Stomach (tissue), 9 donors: Measurements from ENCODE around the gene NODAL. TPM values are rescaled to one million over a fixed set of nuclear protein-coding genes. Genes with fewer than 3 reads are reported as not detected.
A peak's percentile ranks its signal among the peaks of the same experiment; 100 is the strongest.

Source experiments
- DNase-seq, 2 donors: peaks; one replicate each; pipeline versions ENCODE4 v3.0.0 to v3.0.0-alpha.2; 2013 to 2019
- H3K27ac ChIP-seq, 5 donors: fragments of 200-600 bp in 4 of 5; sonication (generic) in 4 of 5; one replicate each; pipeline ENCODE4 v1.5.1; 2013 to 2019; ENCODE audit warnings: mild to moderate bottlenecking in 1 of 5, moderate library complexity in 1 of 5
- H3K27me3 ChIP-seq, 3 donors: fragments of 200-600 bp; sonication (generic); one replicate each; pipeline ENCODE4 v1.5.1; 2017 to 2019; ENCODE audit warnings: mixed run types in 1 of 3
- H3K36me3 ChIP-seq, 4 donors: fragments of 200-600 bp; sonication (generic); 1 replicate in 3 of 4; 2 replicates in 1 of 4; pipeline ENCODE4 v1.5.1; 2016 to 2019
- H3K4me1 ChIP-seq, 4 donors: fragments of 200-600 bp; sonication (generic); one replicate each; pipeline ENCODE4 v1.5.1; 2016 to 2019
- H3K4me3 ChIP-seq, 4 donors: fragments of 200-600 bp; sonication (generic) in 3 of 4; one replicate each; pipeline ENCODE4 v1.5.1; 2016 to 2019; ENCODE audit warnings: mild to moderate bottlenecking in 1 of 4
- H3K9me3 ChIP-seq, 4 donors: fragments of 200-600 bp; sonication (generic); one replicate each; pipeline ENCODE4 v1.5.1; 2016 to 2019
- CTCF ChIP-seq, 7 experiments: fragments of 450-650 bp in 4 of 7; fragments of 200-600 bp in 3 of 7; sonication (generic) in 3 of 7; IDR thresholded peaks; one replicate each; pipeline ENCODE4 v1.5.1; 2016 to 2019; ENCODE audit warnings: antibody characterized with exemption in 7 of 7, control low read depth in 2 of 7, mild to moderate bottlenecking in 1 of 7
- EP300 ChIP-seq: sonication (generic); formaldehyde crosslinking; IDR thresholded peaks from one replicate; pipeline ENCODE4 v1.6.1; 2017; ENCODE audit warnings: antibody characterized with exemption
- POLR2A ChIP-seq, 4 donors: fragments of 450-650 bp; IDR thresholded peaks; one replicate each; pipeline ENCODE4 v1.6.1; 2016; ENCODE audit warnings: antibody characterized with exemption in 4 of 4, control low read depth in 2 of 4, mild to moderate bottlenecking in 1 of 4, moderate library complexity in 1 of 4
- POLR2AphosphoS5 ChIP-seq, 3 donors: sonication (generic); formaldehyde crosslinking; IDR thresholded peaks; one replicate each; pipeline ENCODE4 v1.6.1; 2016; ENCODE audit warnings: antibody characterized with exemption in 3 of 3
- WGBS, 5 donors: extraction: QIAGEN DNeasy Blood & Tissue Kit in 3 of 5; methylation state at CpG; one replicate each; pipeline versions ENCODE4 v1.1.5 to v1.1.7; 2013 to 2018; 5-methylcytosine and 5-hydroxymethylcytosine counted together
- intact Hi-C: fragments of 100-400 bp; cut with DNase I; formaldehyde crosslinking; loops from one replicate; pipeline ENCODE4 v1.15.1; 2023; ENCODE audit warnings: low total_unique reads
- polyA plus RNA-seq, 3 donors: library from polyadenylated mRNA; stranded (reverse); fragments of 200-250 nt; gene quantifications; one replicate each; pipeline ENCODE4 v1.2.3, GENCODE V29; 2013
- total RNA-seq, 5 donors: library from RNA; depleted of rRNA; stranded (reverse); fragments of >200 nt; gene quantifications; one replicate each; pipeline versions ENCODE4 v1.1.0 to v1.2.3, GENCODE V29; 2014 to 2016
- donor health status: healthy with polysubstance abuse.
- donor health status: Bipolar disorder and iron deficiency.
- donor health status: healthy.

Gene NODAL
- total and polyA plus RNA-seq, 8 donors: not detected

- DNase-seq: peak in 1 of 2 donors; percentile 34
- Histone ChIP-seq H3K4me3 (peak overlapping the region in 2 of 4 donors; percentile 31 to 41), H3K27ac (peak overlapping the region in 4 of 5 donors; percentile 38 to 85 (median 74)), H3K36me3 (no peaks in the 10 kb centered on the region), H3K4me1 (peaks cover 22 to 44% (median 34%) of the 10 kb centered on the region in 4 donors), H3K9me3 (no peaks in the 10 kb centered on the region), H3K27me3 (peaks cover 0 to 50% (median 27%) of the 10 kb centered on the region in 3 donors)
- TF ChIP-seq CTCF (IDR thresholded peaks at IDR 0.05): no peak
- TF ChIP-seq POLR2AphosphoS5 (IDR thresholded peaks at IDR 0.05): no peak
- TF ChIP-seq POLR2A (IDR thresholded peaks at IDR 0.05): no peak
- intact Hi-C loops: loop anchor here (10.0 kb wide), 1 partner anchor 296 kb away; no protein-coding TSS in a partner anchor
- 21 to 32% (median 25%) methylated on average over 19 of the region's 19 CpGs for WGBS, 5 donors
Observed at GRCh38 chr10:70459061-70459773, 17.7 kb upstream of the NODAL start.

GRCh38 chr10:70458329-70459060 is 17.0 kb upstream of the NODAL start:
- no peaks in the 10 kb centered on the region for H3K36me3 ChIP-seq
- peaks cover 0 to 50% (median 27%) of the 10 kb centered on the region in 3 donors for H3K27me3 ChIP-seq
- 1 to 8% (median 5%) methylated on average over 45 to 62 of the region's 62 CpGs for WGBS, 5 donors
- peak overlapping the region; percentile 16 to 85 (median 71) for H3K27ac ChIP-seq
- TF ChIP-seq POLR2AphosphoS5 (IDR thresholded peaks at IDR 0.05) (peak in 2 of 3 donors; percentile 29 to 61), POLR2A (IDR thresholded peaks at IDR 0.05) (no peak), EP300 (no peak), CTCF (IDR thresholded peaks at IDR 0.05) (no peak)
- H3K4me1 ChIP-seq: peaks cover 22 to 43% (median 34%) of the 10 kb centered on the region in 4 donors
- H3K9me3 ChIP-seq: no peaks in the 10 kb centered on the region
- peak overlapping the region; percentile 30 to 41 (median 33) for H3K4me3 ChIP-seq
- DNase-seq: peak; percentile 68 to 89
- intact Hi-C loops: loop anchor here (10.0 kb wide), 1 partner anchor 296 kb away; no protein-coding TSS in a partner anchor

- peak overlapping the region in 4 of 5 donors; percentile 38 to 85 (median 74) for H3K27ac ChIP-seq
- no peak for DNase-seq
- no peaks in the 10 kb centered on the region for H3K9me3 ChIP-seq
- peak overlapping the region; percentile 30 to 41 (median 33) for H3K4me3 ChIP-seq
- peaks cover 22 to 38% (median 30%) of the 10 kb centered on the region in 4 donors for H3K4me1 ChIP-seq
- H3K27me3 ChIP-seq: peaks cover 0 to 50% (median 27%) of the 10 kb centered on the region in 3 donors
- TF ChIP-seq CTCF (IDR thresholded peaks at IDR 0.05): no peak
- TF ChIP-seq POLR2AphosphoS5 (IDR thresholded peaks at IDR 0.05): no peak
- TF ChIP-seq POLR2A (IDR thresholded peaks at IDR 0.05): no peak
- no peak for TF ChIP-seq EP300
- intact Hi-C loops: loop anchor here (10.0 kb wide), 1 partner anchor 297 kb away; no protein-coding TSS in a partner anchor
- H3K36me3 ChIP-seq: no peaks in the 10 kb centered on the region
- 38 to 51% (median 45%) methylated on average over 15 to 17 of the region's 17 CpGs for WGBS, 5 donors
Observed at GRCh38 chr10:70457759-70458305, 16.4 kb upstream of the NODAL start.

GRCh38 chr10:70456164-70456563 is 14.7 kb upstream of the NODAL start:
- Histone ChIP-seq H3K27me3 (peaks cover 0 to 50% (median 27%) of the 10 kb centered on the region in 3 donors), H3K36me3 (no peaks in the 10 kb centered on the region), H3K4me3 (no peak overlapping the region), H3K27ac (no peak overlapping the region), H3K4me1 (peaks cover 18 to 24% (median 21%) of the 10 kb centered on the region in 4 donors), H3K9me3 (no peaks in the 10 kb centered on the region)
- WGBS, 5 donors: 46 to 67% (median 61%) methylated on average over 8 of the region's 8 CpGs
- intact Hi-C loops: loop anchor here (10.0 kb wide), 1 partner anchor 299 kb away; no protein-coding TSS in a partner anchor
- TF ChIP-seq CTCF (IDR thresholded peaks at IDR 0.05): no peak
- TF ChIP-seq EP300: no peak
- TF ChIP-seq POLR2A (IDR thresholded peaks at IDR 0.05): no peak
- TF ChIP-seq POLR2AphosphoS5 (IDR thresholded peaks at IDR 0.05): no peak
- DNase-seq: no peak
